ENCODE measurements around the gene POGLUT2.

Gene POGLUT2

DNA sequence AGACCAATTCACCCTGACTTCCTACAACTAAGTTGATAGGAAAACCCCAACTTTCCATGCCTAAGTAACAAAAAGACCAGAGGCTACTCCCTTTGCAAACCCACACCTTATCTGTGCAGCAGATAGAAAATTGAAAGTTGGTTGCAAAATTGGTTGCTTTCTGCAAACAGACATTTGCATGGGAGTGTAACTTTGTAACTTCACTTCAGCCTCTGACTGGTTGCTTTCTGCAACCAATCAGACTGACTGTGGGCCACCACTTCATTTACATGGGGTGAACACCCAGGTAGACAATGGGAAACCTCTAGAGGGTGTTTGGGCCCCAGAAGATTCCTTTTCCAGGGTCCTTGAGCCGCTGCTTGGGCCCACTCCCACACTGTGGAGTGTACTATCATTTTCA is 35.0 kb downstream of the POGLUT2 start:
- no peak for DNase-seq

DNA sequence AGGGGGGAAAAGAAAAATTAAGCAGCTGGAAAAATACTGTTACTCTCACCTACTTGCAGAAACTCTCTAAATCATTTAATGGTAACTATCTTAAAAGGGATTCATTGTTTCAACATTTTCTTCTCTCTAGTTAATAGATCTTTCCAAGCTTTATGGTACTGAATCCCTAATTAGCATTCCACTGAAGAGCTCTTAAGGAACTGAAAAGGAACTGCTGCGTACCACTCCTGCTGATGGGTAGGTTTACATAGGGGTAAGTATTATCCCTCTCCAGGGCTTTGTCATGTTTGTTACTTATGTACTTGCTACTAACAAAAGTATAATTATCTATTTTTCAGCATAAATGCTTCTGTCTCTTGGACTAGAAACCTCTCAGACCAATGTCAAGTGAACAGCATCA is 37.7 kb downstream of the POGLUT2 start:
- no peak for DNase-seq

DNA sequence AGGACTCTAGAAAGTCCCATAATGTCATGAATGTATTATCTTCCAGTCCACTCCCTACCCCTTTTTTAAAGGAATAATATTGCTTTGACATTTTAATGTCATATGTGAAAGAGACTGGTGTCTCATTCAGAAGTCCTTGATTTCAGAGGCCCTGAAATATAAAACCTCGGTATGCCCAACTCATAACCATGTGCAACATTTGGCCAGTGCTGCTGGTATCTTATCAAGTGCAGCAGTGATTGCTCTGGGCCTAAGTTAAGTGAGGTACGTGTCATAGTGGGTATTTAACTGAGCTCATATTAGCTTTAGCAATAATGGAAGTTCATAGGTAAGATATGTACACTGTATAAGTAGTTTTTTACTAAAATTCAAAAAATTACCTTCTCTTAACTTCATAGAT is 39.9 kb downstream of the POGLUT2 start:
- DNase-seq: no peak

DNA sequence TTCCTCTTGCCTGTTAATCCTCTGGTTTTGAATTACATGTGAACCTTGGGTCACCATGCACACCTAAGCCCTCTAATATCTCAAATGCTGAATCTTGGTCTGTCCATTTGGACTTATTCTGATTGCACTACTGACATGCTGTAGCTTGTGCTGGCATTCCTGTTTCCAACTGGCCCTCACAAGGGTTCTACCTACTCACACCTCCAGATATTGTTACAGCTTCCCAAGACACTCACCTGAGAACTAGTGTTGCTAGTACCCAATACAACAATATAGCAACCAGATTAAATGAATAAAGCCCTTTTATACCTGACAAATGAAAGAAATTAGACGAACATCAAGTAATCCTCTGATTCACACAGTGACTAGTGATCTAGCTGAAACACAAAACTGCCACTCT is 41.8 kb downstream of the POGLUT2 start:
- DNase-seq: no peak

DNA sequence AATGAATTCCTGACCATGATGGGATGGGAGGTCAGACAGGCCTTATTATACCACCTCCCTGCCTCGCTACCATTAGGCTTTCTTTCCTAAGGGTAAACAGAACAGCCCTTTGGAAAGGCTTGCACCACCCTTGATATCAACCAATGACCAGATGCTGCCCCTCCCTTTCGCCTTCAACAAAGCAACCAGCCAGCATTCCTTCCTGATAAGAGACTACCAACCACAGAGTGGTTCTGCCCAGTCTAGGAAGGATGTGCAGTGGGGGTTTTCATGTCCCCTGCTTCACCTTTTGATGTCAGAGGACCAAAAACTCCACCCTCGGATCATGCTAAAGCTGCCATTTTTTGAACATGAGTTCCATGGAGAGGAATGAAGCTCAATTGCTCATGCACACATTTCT is 46.9 kb downstream of the POGLUT2 start:
- no peak for DNase-seq

DNA sequence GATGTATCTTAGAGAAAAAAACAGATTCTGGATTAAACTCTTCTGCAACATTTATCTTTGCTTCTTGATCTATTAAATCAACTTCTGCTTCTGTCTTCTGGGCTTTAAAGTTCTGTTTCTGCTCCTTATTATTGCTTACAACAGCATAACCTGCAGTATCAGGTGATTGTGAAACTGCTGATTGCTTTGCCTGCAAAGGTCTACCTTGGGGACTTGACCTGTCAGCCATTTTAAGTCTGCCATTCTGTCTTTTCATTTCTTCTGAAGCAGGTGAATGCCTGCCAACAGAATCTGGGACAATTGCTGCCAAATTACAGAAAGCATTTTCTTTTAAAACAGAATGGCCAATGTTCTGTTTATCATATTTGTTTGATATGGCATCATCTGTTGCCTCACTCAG is 56.3 kb downstream of the POGLUT2 start:
- DNase-seq: no peak

DNA sequence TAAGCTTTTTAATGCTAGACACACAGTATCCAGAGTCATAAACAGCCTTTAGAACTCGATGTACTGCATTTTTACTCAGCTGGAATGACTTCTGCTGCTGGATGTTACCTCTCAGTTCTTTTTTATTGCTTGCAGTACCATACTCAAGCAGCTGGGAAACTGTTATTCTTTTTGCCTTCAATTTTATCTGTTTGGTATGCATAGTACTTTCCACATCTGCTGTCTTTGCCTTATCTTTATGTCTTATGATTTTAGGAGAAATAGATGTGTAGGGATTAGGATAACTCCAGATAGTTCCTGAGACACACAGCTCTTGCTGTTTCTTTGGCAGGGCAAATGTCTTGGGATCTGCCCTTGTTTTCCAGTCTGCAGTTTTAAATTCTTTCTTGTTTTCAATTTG is 56.7 kb downstream of the POGLUT2 start:
- no peak for DNase-seq

Measured in suppressor macrophage treated with lipopolysaccharide for 4 hours (primary cell).